ENCODE data around the gene CPNE4. TPM values are rescaled to one million over a fixed set of nuclear protein-coding genes. Genes with fewer than 3 reads are reported as not detected.

Gene CPNE4
- total and polyA plus RNA-seq, 2 donors from 2014 or later = 0.79 to 1.2 TPM

GRCh38 chr3:131630097-131630496 lies 404.7 kb downstream of the CPNE4 start:
- H3K27ac ChIP-seq (ENCODE audit: low read depth in 2 of 2, low read length in 2 of 2) = no peak overlapping the region
- intact Hi-C loops (cut with DNase I) = no loop called here
- TF ChIP-seq CTCF (IDR thresholded peaks at IDR 0.05; ENCODE audit: borderline replicate concordance, extremely low read depth, insufficient read depth) = no peak
- H3K4me3 ChIP-seq (ENCODE audit: low read length in 3 of 3) = no peak overlapping the region
- no peaks in the 10 kb centered on the region for H3K4me1 ChIP-seq (ENCODE audit: control insufficient read depth in 2 of 3, insufficient read depth in 2 of 3, low read depth in 1 of 3, low read length in 3 of 3)
- no peaks in the 10 kb centered on the region for H3K27me3 ChIP-seq (ENCODE audit: control insufficient read depth, insufficient read depth, low read length)
- no peak overlapping the region for H3K9ac ChIP-seq (ENCODE audit: low read length in 3 of 3)
- H3K9me3 ChIP-seq (ENCODE audit: control insufficient read depth in 2 of 3, insufficient read depth in 1 of 3, low read length in 3 of 3) = no peaks in the 10 kb centered on the region
- FAIRE-seq (no peak), DNase-seq (no peak)
- H3K36me3 ChIP-seq (ENCODE audit: control insufficient read depth in 2 of 3, insufficient read depth in 3 of 3, low read length in 3 of 3) = no peaks in the 10 kb centered on the region

GRCh38 chr3:131623431-131623830 lies 411.4 kb downstream of the CPNE4 start:
- TF ChIP-seq CTCF (IDR thresholded peaks at IDR 0.05; ENCODE audit: borderline replicate concordance, extremely low read depth, insufficient read depth) = no peak
- no peak for DNase-seq
- no peak for FAIRE-seq
- Histone ChIP-seq H3K9me3 (ENCODE audit: control insufficient read depth in 2 of 3, insufficient read depth in 1 of 3, low read length in 3 of 3) (no peaks in the 10 kb centered on the region), H3K9ac (ENCODE audit: low read length in 3 of 3) (no peak overlapping the region), H3K36me3 (ENCODE audit: control insufficient read depth in 2 of 3, insufficient read depth in 3 of 3, low read length in 3 of 3) (no peaks in the 10 kb centered on the region), H3K27ac (ENCODE audit: low read depth in 2 of 2, low read length in 2 of 2) (no peak overlapping the region), H3K27me3 (ENCODE audit: control insufficient read depth, insufficient read depth, low read length) (no peaks in the 10 kb centered on the region), H3K4me1 (ENCODE audit: control insufficient read depth in 2 of 3, insufficient read depth in 2 of 3, low read depth in 1 of 3, low read length in 3 of 3) (no peaks in the 10 kb centered on the region), H3K4me3 (ENCODE audit: low read length in 3 of 3) (no peak overlapping the region)
- intact Hi-C loops (cut with DNase I) = no loop called here

- intact Hi-C loops (cut with DNase I) = no loop called here
- no peaks in the 10 kb centered on the region for H3K36me3 ChIP-seq (ENCODE audit: control insufficient read depth in 2 of 3, insufficient read depth in 3 of 3, low read length in 3 of 3)
- H3K27ac ChIP-seq (ENCODE audit: low read depth in 2 of 2, low read length in 2 of 2) = no peak overlapping the region
- no peaks in the 10 kb centered on the region for H3K9me3 ChIP-seq (ENCODE audit: control insufficient read depth in 2 of 3, insufficient read depth in 1 of 3, low read length in 3 of 3)
- H3K4me1 ChIP-seq (ENCODE audit: control insufficient read depth in 2 of 3, insufficient read depth in 2 of 3, low read depth in 1 of 3, low read length in 3 of 3) = no peaks in the 10 kb centered on the region
- no peak for TF ChIP-seq CTCF (IDR thresholded peaks at IDR 0.05; ENCODE audit: borderline replicate concordance, extremely low read depth, insufficient read depth)
- no peak overlapping the region for H3K4me3 ChIP-seq (ENCODE audit: low read length in 3 of 3)
- no peak overlapping the region for H3K9ac ChIP-seq (ENCODE audit: low read length in 3 of 3)
- no peaks in the 10 kb centered on the region for H3K27me3 ChIP-seq (ENCODE audit: control insufficient read depth, insufficient read depth, low read length)
- no peak for DNase-seq
- FAIRE-seq = no peak
Observed at GRCh38 chr3:131622726-131623125, 412.1 kb downstream of the CPNE4 start.

GRCh38 chr3:131620977-131621376 lies 413.8 kb downstream of the CPNE4 start:
- Histone ChIP-seq H3K36me3 (ENCODE audit: control insufficient read depth in 2 of 3, insufficient read depth in 3 of 3, low read length in 3 of 3) (no peaks in the 10 kb centered on the region), H3K27ac (ENCODE audit: low read depth in 2 of 2, low read length in 2 of 2) (no peak overlapping the region), H3K27me3 (ENCODE audit: control insufficient read depth, insufficient read depth, low read length) (no peaks in the 10 kb centered on the region), H3K9ac (ENCODE audit: low read length in 3 of 3) (no peak overlapping the region), H3K9me3 (ENCODE audit: control insufficient read depth in 2 of 3, insufficient read depth in 1 of 3, low read length in 3 of 3) (no peaks in the 10 kb centered on the region), H3K4me1 (ENCODE audit: control insufficient read depth in 2 of 3, insufficient read depth in 2 of 3, low read depth in 1 of 3, low read length in 3 of 3) (no peaks in the 10 kb centered on the region), H3K4me3 (ENCODE audit: low read length in 3 of 3) (no peak overlapping the region)
- DNase-seq (no peak), FAIRE-seq (no peak)
- TF ChIP-seq CTCF (IDR thresholded peaks at IDR 0.05; ENCODE audit: borderline replicate concordance, extremely low read depth, insufficient read depth) = no peak
- intact Hi-C loops (cut with DNase I) = no loop called here

Measured in kidney (tissue), 14 donors.